Measurements from ENCODE around the gene ZNF37A. TPM values are rescaled to one million over a fixed set of nuclear protein-coding genes. Genes with fewer than 3 reads are reported as not detected.
"Not testable (repeated sequence)": the region's sequence is repeated elsewhere in the genome, so short reads cannot be mapped to it uniquely, and the experiment has no call there.

The ZNF37A gene
- total RNA-seq, 4 donors from 2014 or later, result 10.4 to 17.9 (median 13.0) TPM

GRCh38 chr10:38054361-38054797, 39.8 kb upstream of the ZNF37A start:
- no peak for DNase-seq
- H3K27ac ChIP-seq, result no peak overlapping the region
- peaks cover 5 to 90% (median 42%) of the 10 kb centered on the region in 4 donors for H3K36me3 ChIP-seq
- intact Hi-C loops (cut with DNase I; ENCODE audit: low total_unique reads) (no loop called here), in situ Hi-C loops (cut with MboI; ENCODE audit: low pct_ligation_motif_present in 1 of 4, low pct_unique_long_range_greater_than_20kb in 1 of 4, low sequenced_read_pairs in 3 of 4) (no loop called here)
- H3K4me1 ChIP-seq, result no peaks in the 10 kb centered on the region
- H3K4me3 ChIP-seq, result no peak overlapping the region
- no peaks in the 10 kb centered on the region for H3K27me3 ChIP-seq
- no peak for TF ChIP-seq POLR2AphosphoS5 (IDR thresholded peaks at IDR 0.05)
- TF ChIP-seq EP300 (IDR thresholded peaks at IDR 0.05; ENCODE audit: low read depth), result no peak
- TF ChIP-seq POLR2A (IDR thresholded peaks at IDR 0.05), result no peak
- TF ChIP-seq, protein P1, sequence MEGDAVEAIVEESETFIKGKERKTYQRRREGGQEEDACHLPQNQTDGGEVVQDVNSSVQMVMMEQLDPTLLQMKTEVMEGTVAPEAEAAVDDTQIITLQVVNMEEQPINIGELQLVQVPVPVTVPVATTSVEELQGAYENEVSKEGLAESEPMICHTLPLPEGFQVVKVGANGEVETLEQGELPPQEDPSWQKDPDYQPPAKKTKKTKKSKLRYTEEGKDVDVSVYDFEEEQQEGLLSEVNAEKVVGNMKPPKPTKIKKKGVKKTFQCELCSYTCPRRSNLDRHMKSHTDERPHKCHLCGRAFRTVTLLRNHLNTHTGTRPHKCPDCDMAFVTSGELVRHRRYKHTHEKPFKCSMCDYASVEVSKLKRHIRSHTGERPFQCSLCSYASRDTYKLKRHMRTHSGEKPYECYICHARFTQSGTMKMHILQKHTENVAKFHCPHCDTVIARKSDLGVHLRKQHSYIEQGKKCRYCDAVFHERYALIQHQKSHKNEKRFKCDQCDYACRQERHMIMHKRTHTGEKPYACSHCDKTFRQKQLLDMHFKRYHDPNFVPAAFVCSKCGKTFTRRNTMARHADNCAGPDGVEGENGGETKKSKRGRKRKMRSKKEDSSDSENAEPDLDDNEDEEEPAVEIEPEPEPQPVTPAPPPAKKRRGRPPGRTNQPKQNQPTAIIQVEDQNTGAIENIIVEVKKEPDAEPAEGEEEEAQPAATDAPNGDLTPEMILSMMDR (IDR thresholded peaks at IDR 0.05), result no peak
- peaks cover 61 to 66% of the 10 kb centered on the region in 2 donors for H3K9me3 ChIP-seq

- intact Hi-C loops (cut with DNase I; ENCODE audit: low total_unique reads); H3K4me1 ChIP-seq; DNase-seq; in situ Hi-C loops (cut with MboI; ENCODE audit: low pct_ligation_motif_present in 1 of 4, low pct_unique_long_range_greater_than_20kb in 1 of 4, low sequenced_read_pairs in 3 of 4); H3K27ac ChIP-seq; H3K27me3 ChIP-seq; H3K4me3 ChIP-seq: not testable (repeated sequence)
- Histone ChIP-seq H3K9me3 (peaks cover 61 to 66% of the 10 kb centered on the region in 2 donors), H3K36me3 (peaks cover 5 to 90% (median 42%) of the 10 kb centered on the region in 4 donors)
- 94 to 95% methylated on average over 3 to 5 of the region's 5 CpGs for WGBS, 2 donors (ENCODE audit: low coverage in 1 of 2)
These were observed 38.8 kb upstream of the ZNF37A start for GRCh38 chr10:38055274-38055894.

DNA sequence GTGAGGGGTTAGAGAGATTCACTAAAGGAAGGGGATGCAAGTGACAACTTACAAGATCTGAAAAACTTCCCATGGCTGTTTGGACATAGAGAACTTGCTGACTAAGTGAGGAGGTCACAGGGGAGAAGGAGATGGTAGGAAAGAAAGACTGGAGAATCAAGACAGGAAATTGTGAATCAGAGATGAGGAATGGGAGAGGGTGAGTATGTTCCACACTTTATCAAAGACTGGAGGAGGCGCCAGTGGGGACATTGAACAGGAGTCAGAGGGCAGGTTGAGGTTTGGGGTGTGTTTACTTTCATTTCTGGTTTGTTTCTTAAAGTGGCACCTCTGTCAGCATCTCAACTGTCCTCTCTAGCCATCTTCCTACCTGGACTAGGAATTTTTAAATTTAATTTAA, 24.5 kb upstream of the ZNF37A start:
- not testable (repeated sequence) for DNase-seq, H3K4me1 ChIP-seq

DNA sequence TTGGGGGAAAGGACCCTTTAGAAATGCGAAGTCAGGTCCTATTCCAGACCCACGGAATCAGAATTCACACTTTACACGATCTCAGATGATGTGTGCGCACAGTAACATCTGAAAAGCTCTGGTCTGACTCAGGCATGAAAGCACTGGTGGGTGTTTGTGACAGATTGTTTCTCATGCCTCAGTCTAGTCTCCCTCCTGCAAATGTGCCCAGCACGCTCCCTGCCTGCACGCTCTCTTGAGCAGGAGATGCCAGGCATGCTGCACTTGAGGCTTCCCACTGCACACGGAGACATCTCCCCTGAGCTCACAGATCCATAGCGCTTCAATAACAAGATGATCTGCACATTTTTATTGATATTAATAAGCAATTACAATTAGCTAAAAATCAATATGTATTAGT, 23.6 kb upstream of the ZNF37A start:
- H3K36me3 ChIP-seq, result no peaks in the 10 kb centered on the region
- no peak overlapping the region for H3K27ac ChIP-seq
- no peak for TF ChIP-seq POLR2AphosphoS5 (IDR thresholded peaks at IDR 0.05)
- TF ChIP-seq POLR2A (IDR thresholded peaks at IDR 0.05), result no peak
- TF ChIP-seq, protein P1 (IDR thresholded peaks at IDR 0.05), result no peak
- no peak for TF ChIP-seq EP300 (IDR thresholded peaks at IDR 0.05; ENCODE audit: low read depth)
- no peaks in the 10 kb centered on the region for H3K4me1 ChIP-seq
- in situ Hi-C loops (cut with MboI; ENCODE audit: low pct_ligation_motif_present in 1 of 4, low pct_unique_long_range_greater_than_20kb in 1 of 4, low sequenced_read_pairs in 3 of 4), result no loop called here
- 87 to 97% methylated on average over 4 to 8 of the region's 8 CpGs for WGBS, 2 donors (ENCODE audit: low coverage in 1 of 2)
- no peaks in the 10 kb centered on the region for H3K9me3 ChIP-seq
- H3K4me3 ChIP-seq, result no peak overlapping the region
- DNase-seq, result no peak
- intact Hi-C loops (cut with DNase I; ENCODE audit: low total_unique reads), result no loop called here
- no peaks in the 10 kb centered on the region for H3K27me3 ChIP-seq

More for the DNA sequence above, 24.5 kb upstream of the ZNF37A start:
- H3K9me3 ChIP-seq; H3K36me3 ChIP-seq; H3K27me3 ChIP-seq; H3K4me3 ChIP-seq; intact Hi-C loops (cut with DNase I; ENCODE audit: low total_unique reads); H3K27ac ChIP-seq; in situ Hi-C loops (cut with MboI; ENCODE audit: low pct_ligation_motif_present in 1 of 4, low pct_unique_long_range_greater_than_20kb in 1 of 4, low sequenced_read_pairs in 3 of 4): not testable (repeated sequence)
- 25 to 53% methylated on average over 1 of the region's 1 CpG for WGBS, 2 donors (ENCODE audit: low coverage in 1 of 2)

DNA sequence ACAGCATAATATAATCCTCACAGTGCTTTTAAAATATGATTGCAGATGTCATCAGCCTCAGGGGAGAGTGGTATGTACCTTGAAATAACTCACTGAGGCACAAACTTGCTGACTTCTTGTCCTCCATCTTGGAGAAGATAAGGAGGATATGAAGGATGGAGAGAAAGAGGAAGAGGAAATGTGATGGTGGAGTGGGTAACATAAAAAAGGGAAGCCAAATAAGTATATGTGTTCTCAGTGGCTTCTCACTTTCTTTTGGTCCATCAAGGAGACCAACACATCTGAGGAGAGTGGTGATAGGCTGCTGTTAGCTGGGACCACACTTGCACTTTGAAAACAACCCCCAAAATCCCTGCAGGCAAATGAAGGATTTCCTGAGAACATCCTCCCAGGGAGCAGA, 21.6 kb upstream of the ZNF37A start:
- no peak for TF ChIP-seq POLR2A (IDR thresholded peaks at IDR 0.05)
- TF ChIP-seq, protein P1 (IDR thresholded peaks at IDR 0.05), result no peak
- TF ChIP-seq EP300 (IDR thresholded peaks at IDR 0.05; ENCODE audit: low read depth), result no peak
- no peak for TF ChIP-seq POLR2AphosphoS5 (IDR thresholded peaks at IDR 0.05)
- Histone ChIP-seq H3K36me3 (no peaks in the 10 kb centered on the region), H3K4me3 (no peak overlapping the region), H3K9me3 (peaks cover under 1 to 3% of the 10 kb centered on the region in 2 donors), H3K27ac (no peak overlapping the region), H3K4me1 (no peaks in the 10 kb centered on the region), H3K27me3 (no peaks in the 10 kb centered on the region)
- intact Hi-C loops (cut with DNase I; ENCODE audit: low total_unique reads) (no loop called here), in situ Hi-C loops (cut with MboI; ENCODE audit: low pct_ligation_motif_present in 1 of 4, low pct_unique_long_range_greater_than_20kb in 1 of 4, low sequenced_read_pairs in 3 of 4) (no loop called here)
- no peak for DNase-seq
